ENCODE results near the gene OSM.

The OSM gene

GRCh38 chr22:30245181-30245984 is 21.3 kb downstream of the OSM start (continued):
- TF ChIP-seq ZNF280C (tag by site-specific recombination; IDR thresholded peaks at IDR 0.05) (no peak), ZBTB48 (tag by site-specific recombination; IDR thresholded peaks at IDR 0.05) (peak; percentile 64), KLF16 (tag by site-specific recombination; IDR thresholded peaks at IDR 0.05) (no peak), BCL6B (tag by site-specific recombination; IDR thresholded peaks at IDR 0.05) (no peak), ZNF639 (tag by site-specific recombination; IDR thresholded peaks at IDR 0.05) (no peak), SALL2 (tag by site-specific recombination; IDR thresholded peaks at IDR 0.05; ENCODE audit: borderline replicate concordance) (no peak), ZNF48 (tag by site-specific recombination; IDR thresholded peaks at IDR 0.05) (no peak), RBAK (tag by site-specific recombination; IDR thresholded peaks at IDR 0.05) (no peak), ZFP3 (tag by site-specific recombination; IDR thresholded peaks at IDR 0.05; ENCODE audit: low read depth) (no peak), ZNF843 (tag by site-specific recombination; IDR thresholded peaks at IDR 0.05) (no peak), ZBTB17 (tag by site-specific recombination; IDR thresholded peaks at IDR 0.05) (no peak), ZNF626 (tag by site-specific recombination; IDR thresholded peaks at IDR 0.05) (no peak), SCRT2 (tag by site-specific recombination; IDR thresholded peaks at IDR 0.05) (no peak), SP2 (tag by site-specific recombination; IDR thresholded peaks at IDR 0.05) (peak; percentile 57), ZNF398 (tag by site-specific recombination; IDR thresholded peaks at IDR 0.05) (no peak; the same call in 1 of the 2 replicates), ZNF426 (tag by site-specific recombination; IDR thresholded peaks at IDR 0.05) (no peak), ZNF302 (tag by site-specific recombination; IDR thresholded peaks at IDR 0.05; ENCODE audit: low read depth) (no peak), HOXC10 (CRISPR knock-in tag; IDR thresholded peaks at IDR 0.05) (no peak), GLIS2 (tag by site-specific recombination; IDR thresholded peaks at IDR 0.05) (no peak), CTCF (tag by site-specific recombination; IDR thresholded peaks at IDR 0.05) (no peak), PBX3 (CRISPR knock-in tag; IDR thresholded peaks at IDR 0.05) (no peak), ZNF776 (tag by site-specific recombination; IDR thresholded peaks at IDR 0.05; ENCODE audit: borderline replicate concordance) (no peak), ZSCAN4 (tag by site-specific recombination; IDR thresholded peaks at IDR 0.05) (no peak), ZNF404 (tag by site-specific recombination; IDR thresholded peaks at IDR 0.05) (no peak), IKZF3 (tag by site-specific recombination; IDR thresholded peaks at IDR 0.05) (peak; percentile 65), ZNF707 (tag by site-specific recombination; IDR thresholded peaks at IDR 0.05) (no peak), ZNF514 (tag by site-specific recombination; IDR thresholded peaks at IDR 0.05) (no peak), ZNF549 (tag by site-specific recombination; IDR thresholded peaks at IDR 0.05) (no peak)
